Transverse colon (tissue), 4 donors: Measurements from ENCODE around the gene CXCR6. TPM values are rescaled to one million over a fixed set of nuclear protein-coding genes. Genes with fewer than 3 reads are reported as not detected.

ENCODE experiments used
- DNase-seq: peaks from one replicate; pipeline ENCODE4 v3.0.0-alpha.2; 2019
- H3K27ac ChIP-seq, 4 donors: fragments of 200-600 bp; sonication (generic); 2 replicates each; pipeline ENCODE4 v1.5.1; 2016 to 2018; ENCODE audit warnings: inconsistent platforms in 4 of 4
- H3K27me3 ChIP-seq: fragments of 200-600 bp; sonication (generic); 2 replicates; pipeline ENCODE4 v1.5.1; 2017; ENCODE audit warnings: inconsistent platforms
- H3K36me3 ChIP-seq, 4 donors: fragments of 200-600 bp; sonication (generic); 2 replicates each; pipeline ENCODE4 v1.5.1; 2017 to 2019; ENCODE audit warnings: inconsistent platforms in 4 of 4
- H3K4me1 ChIP-seq, 4 donors: fragments of 200-600 bp; sonication (generic); 2 replicates each; pipeline ENCODE4 v1.5.1; 2017 to 2020; ENCODE audit warnings: inconsistent platforms in 4 of 4
- H3K4me3 ChIP-seq, 4 donors: fragments of 200-600 bp; sonication (generic); 1 replicate in 1 of 4; 2 replicates in 3 of 4; pipeline versions ENCODE4 v1.5.1 to v1.6.1; 2017 to 2019; ENCODE audit warnings: inconsistent platforms in 4 of 4
- H3K9me3 ChIP-seq, 2 donors: fragments of 200-600 bp; sonication (generic); 2 replicates each; pipeline ENCODE4 v1.5.1; 2017 to 2019; ENCODE audit warnings: inconsistent platforms in 2 of 2
- CTCF ChIP-seq, 5 experiments: fragments of 200-600 bp in 3 of 5; fragments of 450-650 bp in 2 of 5; sonication (generic) in 3 of 5; IDR thresholded peaks; 1 replicate in 2 of 5; 2 replicates in 3 of 5; pipeline ENCODE4 v1.5.1; 2016 to 2017; ENCODE audit warnings: antibody characterized with exemption in 5 of 5, inconsistent platforms in 3 of 5, mild to moderate bottlenecking in 2 of 5, moderate library complexity in 1 of 5
- EP300 ChIP-seq: sonication (generic); formaldehyde crosslinking; IDR thresholded peaks from one replicate; pipeline ENCODE4 v1.6.1; 2017; ENCODE audit warnings: antibody characterized with exemption, low read depth
- POLR2A ChIP-seq: fragments of 450-650 bp; IDR thresholded peaks from one replicate; pipeline ENCODE4 v1.6.1; 2016; ENCODE audit warnings: antibody characterized with exemption, mild to moderate bottlenecking, moderate library complexity
- POLR2AphosphoS5 ChIP-seq, 3 donors: sonication (generic); formaldehyde crosslinking; IDR thresholded peaks; one replicate each; pipeline ENCODE4 v1.6.1; 2016; ENCODE audit warnings: antibody characterized with exemption in 3 of 3
- WGBS, 2 donors: methylation state at CpG; one replicate each; pipeline ENCODE4 v1.1.5; 2018; ENCODE audit warnings: low coverage in 1 of 2; 5-methylcytosine and 5-hydroxymethylcytosine counted together
- in situ Hi-C, 4 donors: fragments of 200-750 bp; cut with MboI; loops; one replicate each; pipeline versions ENCODE4 v1.15.0 to v1.15.1; 2017; ENCODE audit warnings: low sequenced_read_pairs in 3 of 4, low pct_ligation_motif_present in 1 of 4, low pct_unique_long_range_greater_than_20kb in 1 of 4
- intact Hi-C: fragments of 100-400 bp; cut with DNase I; formaldehyde crosslinking; loops from one replicate; pipeline ENCODE4 v1.15.1; 2023; ENCODE audit warnings: low total_unique reads
- total RNA-seq, 4 donors: library from RNA; depleted of rRNA; stranded (reverse); fragments of >200 nt; gene quantifications; one replicate each; pipeline ENCODE4 v1.1.0, GENCODE V29; 2016

CXCR6 gene
- total RNA-seq, 4 donors from 2014 or later: 3.3 to 9.4 (median 6.7) TPM; not detected in 1

GRCh38 chr3:45908761-45909160, 34.5 kb upstream of the CXCR6 start:
- intact Hi-C loops (no loop called here), in situ Hi-C loops (no loop called here)
- H3K27me3 ChIP-seq: no peaks in the 10 kb centered on the region
- TF ChIP-seq POLR2AphosphoS5 (IDR thresholded peaks at IDR 0.05) (no peak), POLR2A (no peak), CTCF (IDR thresholded peaks at IDR 0.05) (no peak), EP300 (no peak)
- peaks cover 0 to 3% (median 0%) of the 10 kb centered on the region in 4 donors for H3K4me1 ChIP-seq
- no peak overlapping the region for H3K27ac ChIP-seq
- H3K4me3 ChIP-seq: no peak overlapping the region
- no peaks in the 10 kb centered on the region for H3K9me3 ChIP-seq
- WGBS, 2 donors: 90 to 93% methylated on average over 3 to 7 of the region's 7 CpGs
- no peaks in the 10 kb centered on the region for H3K36me3 ChIP-seq
- DNase-seq: no peak

- in situ Hi-C loops: no loop called here
- intact Hi-C loops: no loop called here
- no peak overlapping the region for H3K27ac ChIP-seq
- no peaks in the 10 kb centered on the region for H3K27me3 ChIP-seq
- no peaks in the 10 kb centered on the region for H3K9me3 ChIP-seq
- DNase-seq: no peak
- 85% methylated on average over 6 of the region's 6 CpGs; no CpG with 5 or more reads in 1 of the 2 donors for WGBS, 2 donors
- peaks cover 0 to 3% (median 0%) of the 10 kb centered on the region in 4 donors for H3K4me1 ChIP-seq
- H3K4me3 ChIP-seq: no peak overlapping the region
- no peaks in the 10 kb centered on the region for H3K36me3 ChIP-seq
- TF ChIP-seq CTCF (IDR thresholded peaks at IDR 0.05) (no peak), EP300 (no peak), POLR2A (no peak), POLR2AphosphoS5 (IDR thresholded peaks at IDR 0.05) (no peak)
Observed at GRCh38 chr3:45909542-45909941, 33.7 kb upstream of the CXCR6 start.

DNA sequence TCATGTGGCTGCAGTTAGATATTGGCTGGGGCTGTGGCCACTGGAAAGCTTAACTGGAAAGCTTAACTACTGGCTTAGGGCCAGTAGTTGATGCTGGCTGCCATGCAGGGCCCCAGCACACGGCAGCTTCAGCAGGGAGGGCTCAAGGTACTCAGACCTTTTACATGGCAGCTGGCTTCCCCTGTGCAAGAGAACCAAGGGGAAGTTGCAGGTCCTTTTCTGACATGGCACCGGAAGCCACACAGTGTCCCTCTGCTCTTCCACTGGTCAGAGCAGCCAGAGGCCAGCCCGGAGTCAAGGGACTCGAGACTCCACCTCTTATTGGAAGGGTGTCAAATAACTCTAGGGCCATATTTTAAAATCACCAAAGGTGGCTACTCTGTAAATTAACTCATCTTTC, 32.4 kb upstream of the CXCR6 start:
- WGBS, 2 donors: 87% methylated on average over 4 of the region's 4 CpGs; no CpG with 5 or more reads in 1 of the 2 donors
- Histone ChIP-seq H3K4me3 (no peak overlapping the region), H3K27ac (no peak overlapping the region), H3K4me1 (peaks cover 0 to 3% (median 0%) of the 10 kb centered on the region in 4 donors), H3K27me3 (no peaks in the 10 kb centered on the region), H3K36me3 (no peaks in the 10 kb centered on the region), H3K9me3 (no peaks in the 10 kb centered on the region)
- no peak for DNase-seq
- in situ Hi-C loops (no loop called here), intact Hi-C loops (no loop called here)
- no peak for TF ChIP-seq POLR2AphosphoS5 (IDR thresholded peaks at IDR 0.05)
- no peak for TF ChIP-seq POLR2A
- TF ChIP-seq EP300: no peak
- TF ChIP-seq CTCF (IDR thresholded peaks at IDR 0.05): no peak

DNA sequence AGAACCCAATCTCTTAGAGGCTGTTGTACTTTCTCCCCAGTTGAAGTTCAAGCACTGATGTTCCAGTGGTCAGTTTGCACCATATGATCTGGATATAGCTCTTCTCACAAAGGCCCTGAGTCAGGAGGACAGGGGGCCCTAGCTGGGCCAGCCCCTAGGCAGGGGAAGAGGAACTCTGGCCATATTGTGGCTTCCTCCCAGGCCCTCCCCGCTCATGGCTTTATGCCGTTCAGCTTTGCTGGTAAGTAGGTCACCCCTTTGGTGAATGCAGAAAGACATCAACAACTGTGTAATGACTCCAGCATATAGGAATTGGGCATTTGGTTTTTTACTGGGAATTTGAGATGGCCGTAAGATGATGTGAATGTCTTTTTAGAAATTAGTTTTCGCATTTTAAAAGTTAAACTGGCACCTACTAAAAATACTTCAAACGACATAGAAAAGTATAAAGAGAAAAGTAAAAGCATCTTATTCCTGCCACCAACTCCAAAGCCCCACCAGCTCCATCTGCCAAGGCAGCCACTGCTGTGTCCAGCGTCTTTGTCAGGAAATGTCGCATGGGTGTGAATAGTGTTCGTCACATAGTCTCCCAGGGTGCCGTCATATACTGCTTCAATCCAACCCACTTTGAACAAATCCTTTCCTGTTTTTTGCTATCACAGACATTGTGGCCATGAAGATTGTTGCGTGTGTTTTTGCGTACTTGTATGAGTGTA, 31.6 kb upstream of the CXCR6 start:
- TF ChIP-seq CTCF (IDR thresholded peaks at IDR 0.05): no peak
- TF ChIP-seq POLR2A: no peak
- no peak for TF ChIP-seq POLR2AphosphoS5 (IDR thresholded peaks at IDR 0.05)
- no peak for TF ChIP-seq EP300
- no peak for DNase-seq
- peaks cover 0 to 6% (median 2%) of the 10 kb centered on the region in 4 donors for H3K4me1 ChIP-seq
- no peaks in the 10 kb centered on the region for H3K9me3 ChIP-seq
- in situ Hi-C loops: no loop called here
- H3K4me3 ChIP-seq: no peak overlapping the region
- H3K27ac ChIP-seq: no peak overlapping the region
- 91 to 93% methylated on average over 5 to 11 of the region's 11 CpGs for WGBS, 2 donors
- no peaks in the 10 kb centered on the region for H3K36me3 ChIP-seq
- intact Hi-C loops: no loop called here
- H3K27me3 ChIP-seq: no peaks in the 10 kb centered on the region
